K562 (cell line): ENCODE results near the gene HOXB4. TPM values are rescaled to one million over a fixed set of nuclear protein-coding genes. Genes with fewer than 3 reads are reported as not detected.

ENCODE experiments used
- CBX1 ChIP-seq: sonication (generic); IDR thresholded peaks from 2 replicates; pipeline ENCODE4 v1.6.1; 2016; ENCODE audit warnings: antibody characterized with exemption, low read depth, mild to moderate bottlenecking
- CBX2 ChIP-seq: fragments of 200-600 bp; sonication (generic); IDR thresholded peaks from one replicate; pipeline ENCODE4 v1.6.1; 2012; ENCODE audit warnings: mild to moderate bottlenecking, low read length, inconsistent platforms; ENCODE audit not compliant: insufficient read depth, poor library complexity, severe bottlenecking
- CBX5 ChIP-seq: IDR thresholded peaks from 2 replicates; pipeline ENCODE4 v1.6.1; 2014; ENCODE audit warnings: low read depth, borderline replicate concordance
- COPS2 ChIP-seq: fragments of 450-650 bp; conservative IDR thresholded peaks from 2 replicates; pipeline ENCODE4 v1.6.1; 2016; ENCODE audit warnings: mild to moderate bottlenecking, moderate library complexity
- CSDE1 ChIP-seq, 2 experiments: fragments of 450-650 bp; IDR thresholded peaks; 2 replicates each; pipeline ENCODE4 v1.6.1; 2016; ENCODE audit warnings: mild to moderate bottlenecking in 1 of 2
- DEAF1 ChIP-seq: fragments of 450-650 bp; formaldehyde crosslinking; IDR thresholded peaks from 2 replicates; pipeline ENCODE4 v1.4.0; 2020; ENCODE audit warnings: mild to moderate bottlenecking, moderate library complexity
- DPF2 ChIP-seq: fragments of 450-650 bp; IDR thresholded peaks from 2 replicates; pipeline ENCODE4 v1.6.1; 2016
- E2F4 ChIP-seq: sonication (generic); formaldehyde crosslinking; IDR thresholded peaks from 2 replicates; pipeline ENCODE4 v1.8.0; 2022; ENCODE audit warnings: mild to moderate bottlenecking, low read depth, missing genetic modification reagents
- ERF ChIP-seq: fragments of 450-650 bp; formaldehyde crosslinking; IDR thresholded peaks from 2 replicates; pipeline ENCODE4 v1.4.0; 2020; ENCODE audit warnings: mild to moderate bottlenecking, mixed read lengths
- FOXP1 ChIP-seq: sonication (generic); formaldehyde crosslinking; IDR thresholded peaks from 2 replicates; pipeline ENCODE4 v1.8.0; 2022; ENCODE audit warnings: mild to moderate bottlenecking, missing genetic modification reagents
- FUS ChIP-seq: fragments of 200-400 bp; formaldehyde crosslinking; optimal IDR thresholded peaks from 2 replicates; pipeline ENCODE3; 2017; ENCODE audit warnings: low read depth, low read length
- HLTF ChIP-seq: fragments of 450-650 bp; IDR thresholded peaks from 2 replicates; pipeline ENCODE4 v1.6.1; 2016
- HSF4 ChIP-seq: fragments of 250-450 bp; sonication (Bioruptor Pico); IDR thresholded peaks from 2 replicates; pipeline ENCODE4 v2.1.2; 2022; ENCODE audit warnings: mild to moderate bottlenecking, moderate library complexity, borderline replicate concordance
- KLF6 ChIP-seq: fragments of 250-450 bp; sonication (Bioruptor Pico); IDR thresholded peaks from 2 replicates; pipeline ENCODE4 v1.4.0; 2020; ENCODE audit warnings: mild to moderate bottlenecking, moderate library complexity, borderline replicate concordance
- MAZ ChIP-seq, 2 experiments: fragments of 450-650 bp in 1 of 2; sonication (generic) in 1 of 2; formaldehyde crosslinking; IDR thresholded peaks in 1 of 2; conservative IDR thresholded peaks in 1 of 2; 2 replicates each; pipeline versions ENCODE4 v1.4.0 to v1.5.0; 2020; ENCODE audit warnings: mild to moderate bottlenecking in 1 of 2, missing genetic modification reagents in 1 of 2
- NR3C1 ChIP-seq: sonication (generic); formaldehyde crosslinking; IDR thresholded peaks from 2 replicates; pipeline ENCODE4 v1.8.1; 2022; ENCODE audit warnings: missing genetic modification reagents
- PHB ChIP-seq: fragments of 250-450 bp; sonication (Bioruptor Pico); IDR thresholded peaks from 2 replicates; pipeline ENCODE4 v1.5.0; 2021
- POLR3A ChIP-seq: IDR thresholded peaks from 2 replicates; pipeline ENCODE4 v1.6.1; 2011; ENCODE audit warnings: borderline replicate concordance, mild to moderate bottlenecking, moderate library complexity; ENCODE audit not compliant: insufficient read length, insufficient read depth; ENCODE audit errors: extremely low read depth
- PREB ChIP-seq: sonication (generic); formaldehyde crosslinking; IDR thresholded peaks from 2 replicates; pipeline ENCODE4 v1.8.1; 2023; ENCODE audit warnings: mild to moderate bottlenecking, missing genetic modification reagents
- SIRT6 ChIP-seq: IDR thresholded peaks from one replicate; pipeline ENCODE4 v1.6.1; 2012; ENCODE audit warnings: low read depth, mild to moderate bottlenecking, control low read depth, inconsistent platforms, low read length, moderate library complexity
- U2AF2 ChIP-seq: fragments of 200-400 bp; formaldehyde crosslinking; optimal IDR thresholded peaks from 2 replicates; pipeline ENCODE3; 2017; ENCODE audit warnings: low read depth, mild to moderate bottlenecking, low read length
- ZBTB5 ChIP-seq: fragments of 450-650 bp; IDR thresholded peaks from 2 replicates; pipeline ENCODE4 v1.6.1; 2017; ENCODE audit warnings: antibody characterized with exemption
- ZNF239 ChIP-seq: fragments of 250-450 bp; sonication (Bioruptor Pico); IDR thresholded peaks from 2 replicates; pipeline ENCODE4 v1.4.0; 2020; ENCODE audit warnings: mild to moderate bottlenecking
- ZNF316 ChIP-seq: fragments of 450-650 bp; IDR thresholded peaks from 2 replicates; pipeline ENCODE4 v1.6.1; 2016
- polyA plus RNA-seq, 8 experiments: library from polyadenylated mRNA; depleted of rRNA in 4 of 8; stranded (reverse) in 5 of 8; unstranded in 3 of 8; fragments of >200 nt; fragmentation: Nextera tagmentation in 2 of 8; fragmentation: Illumina TruSeq in 1 of 8; extraction: Ambion mirVana in 2 of 8; extraction: Trizol in 1 of 8; gene quantifications; 2 replicates each; pipeline versions ENCODE4 v1.2.1 to v1.2.3, GENCODE V29; 2011 to 2014; ENCODE audit warnings: inconsistent platforms in 1 of 8, missing spikeins in 1 of 8
- total RNA-seq, 7 experiments: library from RNA; depleted of rRNA in 6 of 7; stranded (reverse); fragments of >200 nt in 6 of 7; fragmentation: Illumina TruSeq in 2 of 7; extraction: Trizol in 2 of 7; gene quantifications; 2 replicates each; pipeline versions ENCODE4 v1.2.1 to v1.2.3, GENCODE V29; 2011 to 2021; ENCODE audit warnings: low replicate concordance in 1 of 7

HOXB4 gene
- total and polyA plus RNA-seq, 9 of the 15 experiments (the other 6 are each of a cell fraction or from before 2014, with no cell fraction given) = 1.6 to 34.9 (median 14.9) TPM

GRCh38 chr17:48555258-48556228, 22.6 kb downstream of the HOXB4 start (continued):
- no peak for TF ChIP-seq POLR3A
- no peak for TF ChIP-seq ZBTB5
- no peak for TF ChIP-seq SIRT6
- no peak for TF ChIP-seq CSDE1 (IDR thresholded peaks at IDR 0.05)
- TF ChIP-seq ZNF239 (CRISPR knock-in tag) = no peak; the same call in 1 of the 2 replicates
- TF ChIP-seq FUS = no peak
- TF ChIP-seq NR3C1 = no peak
- no peak for TF ChIP-seq PREB (CRISPR knock-in tag)
- TF ChIP-seq FOXP1 = no peak
- TF ChIP-seq CBX1 = no peak
- TF ChIP-seq COPS2 = no peak
- no peak for TF ChIP-seq ZNF316
- TF ChIP-seq CBX2 = no peak
- peak; percentile 89 for TF ChIP-seq DPF2
- no peak for TF ChIP-seq U2AF2
- TF ChIP-seq HLTF = no peak
- TF ChIP-seq DEAF1 = no peak
- no peak for TF ChIP-seq CBX5
- TF ChIP-seq PHB (CRISPR knock-in tag) = no peak
- no peak for TF ChIP-seq HSF4 (CRISPR knock-in tag)
- TF ChIP-seq KLF6 = no peak
- peak; percentile 78 to 95; a peak in 3 of 4 replicates for TF ChIP-seq MAZ (CRISPR knock-in tag; conservative IDR thresholded peaks at IDR 0.05 in 1 of 2, IDR thresholded peaks at IDR 0.05 in 1 of 2)
- no peak for TF ChIP-seq E2F4
- 0 out of 2 replicates have a peak, but pooled peaks have one; percentile 20 for TF ChIP-seq ERF (CRISPR knock-in tag)
